ENCODE data around the gene CEL.
"Not testable (repeated sequence)": the region's sequence is repeated elsewhere in the genome, so short reads cannot be mapped to it uniquely, and the experiment has no call there.

CEL gene

GRCh38 chr9:133087429-133088145 lies 25.8 kb downstream of the CEL start:
- DNase-seq = no peak

DNA sequence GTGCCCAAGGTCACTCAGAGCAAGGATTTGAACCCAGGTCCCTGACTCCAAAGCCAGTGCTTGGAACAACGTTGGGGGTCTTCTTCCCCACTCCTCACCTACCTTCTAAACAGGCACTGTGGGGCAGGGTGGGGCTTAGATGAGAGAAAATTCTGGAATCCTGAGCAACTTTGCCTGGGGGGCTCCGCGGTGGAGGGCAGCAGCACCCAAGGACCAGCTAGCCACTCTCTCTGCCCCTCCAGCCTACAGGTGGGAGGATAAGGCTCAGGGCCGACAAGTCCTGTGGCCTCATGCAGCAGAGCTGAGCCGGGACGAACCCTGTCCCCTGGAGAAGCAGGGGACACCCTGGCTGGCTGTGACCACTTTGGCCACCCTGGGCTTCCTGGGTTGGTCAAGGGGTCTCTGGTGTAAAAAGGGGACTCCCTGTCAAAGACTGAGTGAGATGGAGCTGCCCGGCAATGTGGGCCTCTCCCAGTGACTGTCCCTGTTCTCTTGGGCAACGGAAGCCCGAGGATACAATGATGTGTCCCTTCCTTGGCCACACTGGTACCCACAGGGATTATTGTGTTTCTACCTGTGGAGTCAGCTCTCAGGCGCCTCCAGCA lies 26.5 kb downstream of the CEL start:
- DNase-seq = no peak

GRCh38 chr9:133088756-133089155 lies 27.0 kb downstream of the CEL start:
- DNase-seq = no peak

GRCh38 chr9:133089271-133089671 lies 27.5 kb downstream of the CEL start:
- DNase-seq = no peak

- no peak for DNase-seq
Observed at GRCh38 chr9:133090187-133090586, 28.4 kb downstream of the CEL start.

DNA sequence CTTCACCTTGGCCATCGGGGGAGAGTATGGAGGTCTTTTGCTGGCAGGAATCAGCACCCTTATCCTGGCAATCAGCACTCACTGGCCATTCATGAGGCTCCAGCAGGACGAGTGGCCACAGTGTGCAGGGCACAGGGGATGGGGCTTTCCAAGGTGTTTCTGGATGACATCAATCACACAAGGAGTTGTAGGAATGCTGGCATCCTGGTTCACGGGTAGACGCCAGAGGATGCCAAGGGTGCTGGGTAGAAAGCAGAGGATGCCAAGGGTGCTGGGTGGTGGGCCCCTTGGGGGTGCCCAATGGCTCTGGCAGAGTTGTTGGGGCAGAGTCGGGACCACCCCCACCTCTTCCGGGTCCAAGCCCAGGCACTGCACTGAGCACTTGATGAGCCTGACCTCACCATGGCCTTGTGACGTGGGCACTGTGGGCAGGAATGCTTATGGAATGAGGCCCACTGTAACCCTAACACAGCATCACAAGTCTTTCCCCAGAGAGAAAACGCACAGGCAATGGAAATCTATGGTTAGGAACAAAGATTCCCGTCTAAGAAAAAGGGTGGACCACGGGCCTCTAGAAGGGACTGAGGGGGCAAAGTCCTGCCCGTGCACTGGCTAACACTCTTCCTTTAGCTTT lies 29.1 kb downstream of the CEL start:
- no peak for DNase-seq

DNA sequence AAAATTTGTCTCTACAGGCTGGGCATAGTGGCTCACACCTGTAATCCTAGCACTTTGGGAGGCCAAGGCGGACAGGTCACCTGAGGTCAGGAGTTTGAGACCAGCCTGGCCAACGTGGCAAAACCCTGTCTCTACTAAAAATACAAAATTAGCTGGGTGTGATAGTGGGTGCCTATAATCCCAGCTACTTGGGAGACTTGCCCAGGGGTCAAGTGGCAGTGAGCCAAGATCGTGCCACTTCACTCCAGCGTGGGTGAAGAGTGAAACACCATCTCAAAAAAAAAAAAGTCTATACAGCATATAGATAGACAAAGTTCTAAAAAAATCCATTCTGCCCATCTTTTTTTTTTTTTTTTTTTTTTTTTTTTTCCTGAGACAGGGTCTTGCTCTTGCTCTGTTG lies 32.6 kb downstream of the CEL start:
- not testable (repeated sequence) for DNase-seq

DNA sequence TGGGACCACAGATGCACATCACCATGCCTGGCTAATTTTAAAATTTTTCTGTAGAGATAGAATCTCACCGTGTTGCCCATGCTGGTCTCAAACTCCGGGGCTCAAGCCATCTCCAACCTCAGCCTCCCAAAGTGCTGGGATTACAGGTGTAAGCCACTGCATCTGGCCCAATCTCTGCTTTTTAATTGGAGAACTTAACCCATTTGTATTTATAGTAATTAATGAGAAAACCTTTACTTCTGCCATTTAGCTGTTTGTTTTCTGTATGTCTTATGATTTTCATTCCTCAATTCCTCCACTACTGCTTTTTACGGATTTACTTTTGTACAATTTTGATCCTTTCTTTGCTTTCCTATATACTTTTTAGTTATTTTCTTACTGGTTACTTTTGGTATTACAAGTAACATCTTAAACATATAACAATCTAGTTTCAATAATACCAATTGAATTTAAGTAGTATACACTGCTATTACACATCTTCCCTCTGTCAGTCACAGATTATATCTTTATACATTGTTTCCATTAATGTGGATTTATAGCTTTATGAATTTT lies 33.1 kb downstream of the CEL start:
- no peak for DNase-seq

DNA sequence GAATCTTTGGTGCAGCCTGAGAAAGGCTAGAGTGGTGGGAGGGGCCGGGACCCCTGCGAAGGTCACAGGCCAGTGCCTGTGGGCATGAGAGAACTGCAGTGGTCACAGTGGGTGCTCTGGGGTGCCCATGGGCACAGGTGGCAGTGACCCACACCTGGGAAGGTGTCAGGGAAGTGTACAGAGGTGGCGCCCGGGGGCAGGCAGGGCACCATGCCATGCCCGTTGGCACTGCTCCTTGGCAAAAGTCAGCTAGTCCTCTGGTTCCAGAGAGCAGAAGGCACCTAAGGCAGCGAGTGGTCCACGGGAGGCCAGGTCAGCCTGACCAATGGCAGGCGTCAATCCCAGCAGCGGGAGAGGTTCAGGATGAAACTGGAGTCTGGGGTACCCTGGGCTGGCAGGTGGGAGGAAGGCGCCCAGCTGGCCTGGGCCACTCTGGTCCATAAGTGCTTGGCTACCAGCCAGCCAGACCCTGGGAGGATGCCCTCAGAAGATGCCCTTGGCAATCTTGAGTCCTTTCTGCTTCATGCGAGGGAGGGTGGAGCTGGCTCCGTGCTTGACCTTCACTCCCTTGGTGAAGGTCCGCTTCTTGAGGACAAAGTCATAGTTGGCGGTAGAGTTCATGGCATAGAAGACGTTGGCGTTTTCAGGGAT lies 36.4 kb downstream of the CEL start:
- no peak for DNase-seq

- DNase-seq = no peak
Observed at GRCh38 chr9:133098871-133099270, 37.1 kb downstream of the CEL start.

DNA sequence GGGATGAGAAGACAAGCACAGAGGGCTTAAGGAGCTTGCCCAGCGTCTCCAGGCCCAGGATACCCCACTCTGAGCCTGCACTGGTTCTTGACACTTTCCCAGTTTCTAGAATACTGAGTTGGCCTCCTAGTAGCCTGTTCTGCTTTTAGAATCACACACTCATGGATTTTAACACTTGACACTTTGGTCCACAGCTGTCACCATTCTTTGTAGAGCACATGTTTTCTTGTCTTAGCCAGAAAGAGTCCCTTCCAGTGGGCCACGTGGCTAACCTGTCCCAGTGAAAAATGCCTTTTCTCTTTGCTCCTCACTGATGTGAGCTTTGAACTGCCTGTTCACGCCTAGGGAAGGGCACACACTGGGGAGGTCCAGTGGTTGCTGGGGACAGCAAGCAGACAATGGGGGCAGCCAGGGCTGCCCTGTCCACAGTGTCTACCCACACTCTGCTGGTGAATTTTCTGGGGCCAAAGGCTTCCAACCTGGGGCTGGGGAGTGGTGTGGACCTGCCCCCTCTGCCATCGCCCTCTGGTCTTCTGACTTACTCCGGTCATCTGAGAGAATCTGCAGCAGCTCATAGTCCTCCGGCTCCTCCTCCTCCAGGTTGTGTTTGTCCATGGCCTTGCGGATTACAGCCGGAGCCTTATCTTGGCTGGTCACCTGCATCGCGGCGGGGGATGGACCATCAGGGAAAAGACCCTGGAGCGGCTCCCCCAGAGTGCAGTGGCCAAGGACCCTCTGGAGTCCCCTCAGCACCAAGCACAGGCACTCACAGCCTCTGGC lies 38.1 kb downstream of the CEL start:
- no peak for DNase-seq

- DNase-seq = no peak
Observed at GRCh38 chr9:133100506-133101355, 39.0 kb downstream of the CEL start.

- no peak for DNase-seq
Observed at GRCh38 chr9:133101356-133102189, 39.8 kb downstream of the CEL start.

- DNase-seq = no peak
Observed at GRCh38 chr9:133102190-133103021, 40.6 kb downstream of the CEL start.

GRCh38 chr9:133103183-133103986 lies 41.6 kb downstream of the CEL start:
- DNase-seq = peak; percentile 72

GRCh38 chr9:133103987-133104505 lies 42.3 kb downstream of the CEL start:
- DNase-seq = no peak

GRCh38 chr9:133104718-133105460 lies 43.1 kb downstream of the CEL start:
- peak; percentile 15 for DNase-seq

- DNase-seq = no peak
Observed at GRCh38 chr9:133105461-133105770, 43.6 kb downstream of the CEL start.
